ENCODE measurements around the gene RAG2.
"Not testable (repeated sequence)": the region's sequence is repeated elsewhere in the genome, so short reads cannot be mapped to it uniquely, and the experiment has no call there.

Gene RAG2

DNA sequence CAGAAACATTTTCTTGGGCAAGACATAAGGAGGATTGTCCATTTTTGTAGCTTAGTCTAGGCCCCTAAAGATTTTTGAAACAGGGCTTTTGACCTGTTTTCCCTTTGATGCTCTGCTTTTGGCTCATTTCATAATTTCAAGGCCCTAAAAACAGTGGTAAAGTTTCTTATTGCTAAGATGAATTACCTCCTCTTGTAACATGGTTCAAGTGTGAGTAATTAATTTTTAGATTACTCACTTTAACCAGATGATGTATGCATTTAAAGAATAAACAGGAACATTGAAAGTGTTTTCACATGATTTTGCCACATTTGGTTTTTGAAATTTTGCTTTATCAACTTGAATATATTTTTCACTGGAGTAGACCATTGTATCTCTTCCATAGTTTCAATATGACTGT, 1.2 kb downstream of the RAG2 start:
- DNase-seq, result no peak

DNA sequence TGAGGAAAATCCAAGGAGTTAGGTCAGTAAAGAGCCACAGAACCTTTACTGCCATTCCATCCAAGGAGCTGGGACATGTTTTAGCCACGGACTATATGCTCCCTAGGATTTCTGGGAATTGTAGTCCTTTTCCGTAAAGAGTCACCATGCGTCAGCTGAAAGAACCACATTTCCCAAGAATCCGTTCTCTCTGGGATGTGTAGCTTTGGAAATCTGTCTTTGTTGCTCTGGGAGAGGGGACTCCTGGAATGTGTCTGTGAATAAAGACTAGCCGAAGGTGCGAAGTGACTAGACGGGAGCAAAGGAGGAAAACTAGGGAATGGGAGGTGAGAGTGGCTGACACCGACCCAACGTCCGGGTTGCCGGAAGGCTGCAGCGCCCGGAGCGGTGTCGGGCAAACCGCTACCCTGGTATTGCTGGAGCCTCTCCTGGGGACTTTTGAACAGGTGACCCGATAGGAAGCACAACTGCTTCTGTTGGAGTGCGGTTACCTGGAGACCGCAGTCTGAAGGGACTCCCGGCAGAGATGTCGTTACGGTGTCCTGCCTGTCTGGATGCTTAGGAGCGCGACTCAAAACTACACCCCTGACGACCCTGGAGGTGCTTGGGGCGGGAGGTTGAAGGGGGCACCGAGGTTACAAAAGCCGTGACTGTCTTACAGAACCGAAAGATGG, 3.6 kb downstream of the RAG2 start, which contains the start of gene IFTAP:
IFTAP (plus strand) TSS at position 187 of the 674 bp plus-strand sequence. CDS start 15,602 bp downstream, outside the sequence.
- DNase-seq, result peak; percentile 74

DNA sequence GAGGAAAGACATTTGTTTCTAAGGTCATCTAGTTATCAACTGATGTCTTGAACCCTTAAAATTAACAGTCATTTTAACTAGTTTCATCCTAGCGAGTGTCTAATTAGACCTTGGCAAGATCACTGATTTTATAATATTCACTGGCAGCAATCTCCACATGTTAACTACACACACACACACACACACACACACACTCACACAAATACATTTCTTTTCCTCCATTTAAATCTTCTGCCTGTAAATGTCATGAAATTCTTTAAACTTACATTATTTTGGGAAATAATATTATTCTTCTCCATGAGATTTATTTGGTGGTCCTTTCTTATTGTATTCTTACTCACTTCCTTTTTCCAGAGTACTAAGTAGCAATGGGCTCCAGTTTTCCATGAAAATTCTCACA, 6.6 kb downstream of the RAG2 start:
- no peak for DNase-seq

DNA sequence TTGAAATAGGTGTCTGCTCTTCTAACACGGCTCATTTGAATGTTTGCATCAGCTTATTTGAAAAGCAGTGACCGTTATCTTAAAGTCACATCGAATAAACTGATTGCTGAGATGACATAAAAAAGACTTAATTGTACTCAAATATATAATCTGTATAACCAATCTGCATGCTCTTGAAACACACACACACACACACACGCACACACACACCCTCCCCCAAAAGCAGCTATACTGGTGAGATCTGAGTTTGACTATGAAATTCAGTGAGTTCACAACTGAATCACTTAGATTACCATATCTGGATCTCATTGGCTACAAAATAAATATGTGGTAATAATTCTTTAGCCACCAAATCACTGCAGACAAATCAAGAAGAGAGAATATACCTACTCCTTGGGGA, 7.5 kb downstream of the RAG2 start:
- no peak for DNase-seq

DNA sequence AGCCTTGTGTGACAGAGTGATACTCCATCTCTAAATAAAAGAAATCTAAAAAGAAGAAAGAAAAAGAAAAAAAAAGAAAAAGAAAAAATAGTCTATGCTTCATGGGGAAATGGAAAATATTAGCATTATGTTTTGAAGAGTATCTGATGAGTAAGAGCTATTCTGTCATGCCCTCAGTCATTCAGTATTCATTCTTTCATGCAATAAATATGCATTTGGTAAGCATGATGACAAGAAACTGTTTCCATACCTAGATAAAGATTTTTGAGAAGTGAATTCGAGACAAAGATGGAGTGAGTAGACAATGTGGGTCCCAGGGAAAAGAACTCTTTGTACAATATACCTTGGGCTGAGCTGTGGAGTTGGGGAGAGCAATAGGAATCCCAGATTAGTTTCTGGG, 9.9 kb downstream of the RAG2 start:
- DNase-seq, result no peak

DNA sequence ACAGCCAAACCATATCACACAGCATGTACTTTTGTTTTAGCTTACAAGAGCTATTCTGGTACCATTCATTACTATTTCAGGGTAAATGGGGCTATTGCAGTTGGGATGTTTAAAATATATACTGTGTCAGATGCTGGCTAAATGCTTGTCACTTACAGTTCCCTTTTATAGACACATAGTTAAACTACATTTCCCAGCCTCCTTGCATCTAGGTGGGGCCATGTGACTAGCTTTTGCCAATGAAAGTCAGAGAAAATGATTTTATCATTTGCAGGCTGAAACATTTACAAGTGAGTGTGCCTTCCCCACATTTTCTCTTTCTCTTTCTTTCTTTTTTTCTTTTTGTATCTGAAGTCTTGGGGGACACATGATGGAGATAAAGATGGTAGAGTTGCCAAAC, 11.5 kb downstream of the RAG2 start:
- DNase-seq, result no peak

DNA sequence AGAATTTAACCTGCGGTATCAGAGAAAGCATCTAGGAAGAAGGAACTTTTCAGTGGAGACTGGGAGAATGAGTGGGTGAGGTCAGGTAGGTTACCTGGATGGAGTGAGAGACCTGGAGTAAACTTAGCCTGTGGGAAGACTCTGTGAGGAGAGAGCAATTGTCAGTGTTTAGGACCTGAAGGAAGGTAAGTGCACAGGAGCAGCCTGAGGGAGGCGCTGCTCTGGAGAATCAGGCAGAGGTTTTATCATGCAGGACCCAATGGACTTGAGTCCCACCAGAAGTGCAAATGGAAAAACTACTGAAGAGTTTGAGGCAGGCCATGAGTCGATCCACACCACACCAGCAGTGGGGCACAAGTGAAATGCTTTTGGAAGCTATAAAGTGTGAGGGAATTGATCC, 14.4 kb downstream of the RAG2 start:
- DNase-seq, result no peak

DNA sequence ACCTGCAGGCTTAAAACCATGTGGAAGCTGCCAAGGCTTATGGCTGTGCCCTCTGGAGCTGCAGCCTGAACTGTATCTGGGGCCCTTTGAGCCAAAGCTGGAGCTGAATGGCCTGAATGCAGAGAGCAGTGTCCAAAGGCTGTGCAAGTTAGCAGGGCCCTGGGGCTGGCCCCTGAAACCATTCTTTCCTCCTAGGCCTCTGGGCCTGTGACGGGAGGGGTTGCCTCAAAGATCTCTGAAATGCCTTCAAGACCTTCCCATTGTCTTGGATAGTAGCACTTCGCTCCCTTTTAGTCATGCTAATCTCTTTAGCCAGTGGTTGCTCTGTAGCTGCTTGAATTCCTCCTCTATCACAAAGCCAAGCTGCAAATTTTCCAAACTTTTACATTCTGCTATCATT, 16.5 kb downstream of the RAG2 start:
- no peak for DNase-seq

DNA sequence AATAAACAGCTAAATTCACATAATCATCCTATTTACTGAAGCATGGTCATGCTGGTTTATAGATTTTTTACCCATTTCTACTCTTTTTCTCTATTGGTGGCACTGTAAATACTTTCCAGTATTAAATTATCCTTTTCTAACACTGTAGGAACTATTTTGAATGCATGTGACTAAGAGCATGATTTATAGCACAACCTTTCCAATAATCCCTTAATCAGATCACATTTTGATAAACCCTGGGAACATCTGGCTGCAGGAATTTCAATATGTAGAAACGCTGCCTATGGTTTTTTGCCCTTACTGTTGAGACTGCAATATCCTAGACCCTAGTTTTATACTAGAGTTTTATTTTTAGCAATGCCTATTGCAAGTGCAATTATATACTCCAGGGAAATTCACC, 19.6 kb downstream of the RAG2 start:
- no peak for DNase-seq

DNA sequence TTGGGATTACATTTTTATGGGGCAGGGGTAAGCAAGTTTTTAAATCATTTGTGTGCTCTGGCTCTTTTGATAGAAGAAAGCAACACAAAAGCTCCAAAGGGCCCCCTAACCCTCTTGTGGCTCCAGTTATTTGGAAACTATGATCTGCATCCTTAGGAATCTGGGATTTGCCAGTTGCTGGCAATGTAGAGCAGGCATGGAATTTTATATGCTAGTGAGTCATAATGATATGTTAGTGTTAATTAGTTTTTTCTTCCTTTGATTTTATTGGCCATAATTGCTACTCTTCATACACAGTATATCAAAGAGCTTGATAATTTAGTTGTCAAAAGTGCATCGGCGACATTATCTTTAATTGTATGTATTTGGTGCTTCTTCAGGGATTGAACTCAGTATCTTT, 20.2 kb downstream of the RAG2 start:
- no peak for DNase-seq

DNA sequence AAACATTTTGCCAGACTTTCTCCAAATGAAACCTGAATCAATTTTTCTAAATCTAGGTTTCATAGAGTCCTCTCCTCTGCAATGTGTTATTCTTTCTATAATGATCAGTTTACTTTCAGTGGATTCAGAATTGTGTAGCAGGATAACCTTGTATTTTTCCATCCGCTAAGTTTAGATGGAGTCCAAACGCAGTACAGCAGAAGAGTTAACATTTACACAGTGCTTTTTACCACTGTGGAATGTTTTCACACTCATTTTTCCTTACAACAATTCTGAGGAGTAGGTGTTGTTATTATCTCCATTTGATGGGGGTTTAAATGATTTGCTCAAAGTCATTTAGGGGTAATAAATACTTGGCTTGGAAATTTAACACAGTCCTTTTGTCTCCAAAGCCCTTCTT, 20.7 kb downstream of the RAG2 start:
- no peak for DNase-seq

DNA sequence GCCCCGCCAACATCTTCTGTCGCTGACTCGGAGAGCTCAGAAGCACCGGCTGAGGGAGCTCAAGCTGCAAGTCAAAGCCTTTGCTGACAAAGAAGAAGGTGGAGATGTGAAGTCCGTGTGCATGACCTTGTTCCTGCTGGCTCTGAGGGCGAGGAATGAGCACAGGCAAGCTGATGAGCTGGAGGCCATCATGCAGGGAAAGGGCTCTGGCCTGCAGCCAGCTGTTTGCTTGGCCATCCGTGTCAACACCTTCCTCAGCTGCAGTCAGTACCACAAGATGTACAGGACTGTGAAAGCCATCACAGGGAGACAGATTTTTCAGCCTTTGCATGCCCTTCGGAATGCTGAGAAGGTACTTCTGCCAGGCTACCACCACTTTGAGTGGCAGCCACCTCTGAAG, 23.6 kb downstream of the RAG2 start:
- no peak for DNase-seq

DNA sequence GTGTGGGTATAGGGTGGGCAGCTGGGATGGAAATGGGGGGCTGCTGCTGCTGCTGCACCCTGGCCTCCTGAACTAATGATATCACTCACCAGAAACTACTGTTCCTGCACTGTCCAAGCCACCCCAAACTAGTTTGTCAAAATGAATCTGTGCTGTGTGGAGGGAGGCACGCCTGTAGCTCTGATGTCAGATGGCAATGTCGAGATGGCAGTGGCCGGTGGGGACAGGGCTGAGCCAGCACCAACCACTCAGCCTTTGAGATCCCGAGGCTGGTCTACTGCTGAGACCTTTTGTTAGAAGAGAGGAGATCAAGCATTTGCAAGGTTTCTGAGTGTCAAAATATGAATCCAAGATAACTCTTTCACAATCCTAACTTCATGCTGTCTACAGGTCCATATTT, 28.9 kb downstream of the RAG2 start:
- no peak for DNase-seq

DNA sequence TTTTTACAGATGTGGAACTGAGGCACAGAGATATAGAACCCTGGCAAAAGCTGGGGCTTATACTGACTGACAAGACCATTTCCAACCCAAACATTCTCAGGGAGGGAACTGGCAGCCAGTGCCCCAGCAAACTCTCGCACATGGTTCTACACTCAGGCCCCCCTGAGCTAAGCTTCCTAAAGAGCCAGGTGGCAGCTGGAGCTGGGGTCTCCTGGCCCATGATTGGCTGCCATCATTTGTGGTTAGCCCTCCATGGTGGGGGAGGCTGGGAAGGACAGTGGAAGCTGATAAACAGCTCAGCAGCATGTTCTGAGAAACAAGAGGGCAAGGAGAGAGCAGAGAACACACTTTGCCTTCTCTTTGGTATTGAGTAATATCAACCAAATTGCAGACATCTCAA, 30.3 kb downstream of the RAG2 start, which contains the start of gene RAG1:
RAG1 (plus strand) TSS at position 314 of the 400 bp plus-strand sequence. CDS start 5,298 bp downstream, outside the sequence.
- DNase-seq, result no peak

DNA sequence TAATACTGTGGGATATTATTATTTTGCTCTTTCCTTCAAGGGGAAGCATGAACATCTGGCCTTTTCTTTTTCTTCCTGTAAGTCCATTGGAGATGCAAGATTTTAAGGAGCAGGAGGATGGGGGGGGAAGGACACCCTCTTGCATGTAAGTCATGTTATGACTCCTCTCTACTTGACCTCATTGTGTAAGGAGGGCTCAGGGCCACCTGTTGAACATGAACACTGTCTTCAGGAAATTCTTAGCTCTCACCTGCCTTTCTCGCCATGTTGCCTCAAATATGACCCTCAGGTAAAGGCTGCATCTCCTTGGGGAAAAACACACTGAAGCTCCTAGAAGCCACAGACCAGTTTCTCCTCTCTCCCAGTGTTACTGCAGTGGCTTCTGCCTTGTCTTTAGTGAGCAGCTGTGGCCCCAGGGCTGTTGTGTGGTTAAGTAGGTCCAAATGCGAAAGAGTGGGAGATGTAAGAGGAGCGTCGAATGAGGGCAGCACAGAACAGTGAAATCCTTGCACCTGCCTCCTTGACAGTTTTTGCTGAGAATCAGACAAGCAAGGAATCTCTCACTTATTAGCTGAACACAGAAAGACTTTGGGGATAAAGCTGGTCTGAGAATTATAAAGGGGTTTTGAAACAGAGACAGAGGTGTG, 31.5 kb downstream of the RAG2 start:
- DNase-seq, result no peak

DNA sequence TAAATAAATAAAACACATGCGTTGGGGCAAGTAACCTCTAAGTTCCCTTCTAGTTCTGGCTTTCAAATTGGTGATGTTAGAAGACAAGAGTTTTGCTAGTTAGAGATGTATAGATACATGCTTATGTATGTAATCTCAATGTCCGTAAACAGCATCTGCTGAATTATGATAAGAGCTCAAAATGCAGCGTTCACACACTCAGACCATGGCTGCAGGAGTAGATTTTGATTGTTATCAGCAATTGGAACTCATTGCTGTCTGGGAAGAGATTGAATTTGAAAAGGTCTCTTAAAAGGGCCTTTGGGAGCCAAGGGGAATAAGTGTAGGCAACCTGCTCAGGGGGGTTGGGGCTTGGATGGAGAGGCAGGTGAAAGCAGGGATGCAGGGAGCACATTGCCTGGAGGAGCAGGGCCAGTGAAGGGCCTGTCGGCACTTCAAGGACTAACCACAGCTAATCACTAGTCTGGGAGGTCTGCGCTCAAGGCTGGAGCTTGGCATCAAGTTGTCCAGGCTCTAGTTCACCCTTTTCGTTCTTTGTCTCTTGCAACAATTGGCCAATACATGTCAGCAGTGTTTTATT, 32.9 kb downstream of the RAG2 start:
- DNase-seq, result no peak

DNA sequence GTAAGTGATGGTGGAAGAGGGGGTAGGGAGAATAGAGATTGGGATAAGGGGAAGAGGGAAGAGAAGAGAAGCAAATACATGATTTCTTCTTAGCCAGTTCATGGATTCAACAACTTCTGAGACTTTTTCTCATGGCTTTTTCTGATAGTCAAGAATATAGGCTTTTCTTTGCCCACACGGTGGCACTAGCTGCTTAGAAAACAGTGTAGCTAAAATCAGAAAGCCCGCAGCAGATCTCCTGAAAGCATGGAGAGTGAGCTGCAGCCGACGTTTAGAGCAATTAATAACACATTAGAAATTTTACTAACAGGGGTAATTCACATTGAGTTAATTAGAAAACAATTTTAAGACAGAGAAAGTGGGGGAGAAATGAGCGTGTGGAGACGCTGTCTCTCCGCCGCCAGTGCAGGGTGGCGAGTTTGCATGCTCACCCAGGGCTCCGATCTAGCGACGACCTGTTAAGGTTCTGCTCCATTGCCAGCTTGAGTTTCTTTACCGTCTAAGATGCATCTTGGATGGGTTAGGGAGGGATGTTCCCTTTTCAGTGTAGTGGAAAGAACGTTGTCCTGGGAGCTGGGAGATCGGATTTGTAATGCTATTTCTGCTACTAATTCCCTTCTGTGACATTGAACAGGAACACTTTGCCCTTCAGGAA, 33.5 kb downstream of the RAG2 start:
- DNase-seq, result no peak

DNA sequence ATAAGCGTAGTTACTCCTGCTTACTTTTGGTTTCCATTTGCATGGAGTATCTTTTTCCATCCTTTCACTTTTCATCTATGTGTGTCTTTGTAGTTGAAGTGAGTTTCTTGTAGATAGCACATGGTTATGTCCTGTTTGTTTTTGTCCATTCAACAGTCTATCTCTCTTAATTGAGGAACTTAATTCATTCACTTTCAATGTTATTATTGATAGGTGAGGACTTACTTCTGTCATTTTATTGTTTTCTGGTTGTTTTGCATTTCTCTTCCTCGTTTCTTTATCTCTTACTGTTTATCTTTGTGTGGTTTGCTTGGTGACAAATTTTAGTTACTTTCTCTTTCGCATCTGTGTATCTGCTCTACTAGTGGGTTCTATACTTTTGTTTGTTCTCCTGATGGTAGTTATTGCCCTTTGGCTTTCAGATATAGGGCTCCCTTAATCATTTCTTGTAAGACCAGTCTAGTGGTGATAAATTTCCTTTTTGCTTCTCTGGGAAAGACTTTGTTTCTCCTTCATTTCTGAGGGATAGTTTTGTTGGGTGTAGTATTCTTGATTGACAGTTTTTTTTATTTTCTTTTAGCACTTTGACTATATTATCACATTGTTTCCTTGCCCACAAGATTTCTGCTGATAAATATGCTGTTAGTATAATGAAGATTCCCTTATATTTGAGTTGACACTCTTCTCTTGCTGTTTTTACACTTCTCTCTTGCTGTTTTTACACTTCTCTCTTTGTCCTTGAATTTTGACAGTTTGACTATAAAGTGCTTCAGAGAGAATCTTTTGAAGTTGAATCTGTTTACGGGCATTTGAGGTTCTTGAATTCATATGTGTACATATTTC, 39.2 kb downstream of the RAG2 start:
- DNase-seq, result no peak

DNA sequence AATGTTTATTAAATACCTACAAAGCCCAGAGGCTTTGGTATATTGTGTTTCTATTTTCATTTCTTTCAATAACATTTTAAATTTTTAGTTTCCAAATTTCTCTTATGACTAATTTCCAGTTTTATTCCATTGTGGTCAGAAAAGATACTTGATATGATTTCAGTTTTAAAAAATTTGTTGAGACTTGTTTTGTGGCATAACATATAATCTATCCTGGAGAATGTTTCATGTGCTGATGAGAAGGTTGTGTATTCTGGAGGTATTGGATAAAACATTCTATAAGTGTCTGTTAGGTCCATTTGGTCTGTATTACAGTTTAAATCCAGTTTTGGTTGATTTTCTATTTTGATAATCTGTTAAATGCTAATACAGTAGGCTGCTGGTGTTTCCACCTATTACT, 40.0 kb downstream of the RAG2 start:
- no peak for DNase-seq

DNA sequence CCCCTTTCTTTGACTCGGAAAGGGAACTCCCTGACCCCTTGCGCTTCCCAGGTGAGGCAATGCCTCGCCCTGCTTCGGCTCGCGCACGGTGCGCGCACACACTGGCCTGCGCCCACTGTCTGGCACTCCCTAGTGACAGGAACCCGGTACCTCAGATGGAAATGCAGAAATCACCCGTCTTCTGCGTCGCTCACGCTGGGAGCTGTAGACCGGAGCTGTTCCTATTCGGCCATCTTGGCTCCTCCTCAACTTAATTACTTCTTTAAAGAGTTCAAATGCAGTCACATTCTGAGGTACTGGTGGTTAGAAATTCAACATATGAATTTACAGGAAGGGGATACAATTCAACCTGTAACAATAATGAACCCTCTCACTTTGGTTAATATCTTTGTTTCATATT, 40.6 kb downstream of the RAG2 start:
- not testable (repeated sequence) for DNase-seq

DNA sequence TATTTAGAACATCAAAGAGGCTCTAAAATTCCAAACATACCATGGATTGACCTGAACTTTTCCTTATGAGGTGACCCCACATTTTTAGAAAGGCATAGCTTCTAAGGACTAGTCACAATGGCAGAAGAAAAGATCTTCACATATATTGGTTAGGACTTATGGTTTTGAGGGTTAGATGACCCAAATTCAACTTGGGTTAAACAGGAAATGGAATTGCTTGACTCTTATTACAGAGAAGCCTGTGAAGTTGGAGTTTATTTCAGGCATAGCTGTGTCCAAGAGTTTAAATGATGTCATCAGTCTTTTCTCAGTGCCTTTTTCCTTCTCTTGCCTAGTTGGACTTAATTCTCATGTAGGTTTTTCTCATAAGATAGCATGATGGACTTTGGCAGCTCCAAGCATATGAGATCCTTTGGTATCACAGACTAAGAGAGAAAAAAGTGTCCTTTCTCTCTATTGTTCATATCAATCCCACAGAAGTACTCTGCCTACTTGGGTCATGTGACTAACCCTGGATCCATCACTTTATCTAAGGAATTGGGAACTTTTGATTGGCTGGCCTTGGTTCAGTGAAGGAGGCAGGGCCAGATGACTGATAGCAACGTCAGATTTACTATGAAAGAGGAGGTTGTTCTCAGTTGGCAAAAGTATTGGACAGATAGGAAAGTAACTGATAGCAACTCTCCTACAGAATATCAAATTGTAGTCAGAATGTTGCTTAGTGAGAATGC, 47.5 kb downstream of the RAG2 start:
- no peak for DNase-seq

Data from activated CD8-positive, alpha-beta memory T cell treated with anti-CD3 and anti-CD28 coated beads for 24 hours (primary cell).